ENCODE results near the gene B4GALNT2.

B4GALNT2 gene

DNA sequence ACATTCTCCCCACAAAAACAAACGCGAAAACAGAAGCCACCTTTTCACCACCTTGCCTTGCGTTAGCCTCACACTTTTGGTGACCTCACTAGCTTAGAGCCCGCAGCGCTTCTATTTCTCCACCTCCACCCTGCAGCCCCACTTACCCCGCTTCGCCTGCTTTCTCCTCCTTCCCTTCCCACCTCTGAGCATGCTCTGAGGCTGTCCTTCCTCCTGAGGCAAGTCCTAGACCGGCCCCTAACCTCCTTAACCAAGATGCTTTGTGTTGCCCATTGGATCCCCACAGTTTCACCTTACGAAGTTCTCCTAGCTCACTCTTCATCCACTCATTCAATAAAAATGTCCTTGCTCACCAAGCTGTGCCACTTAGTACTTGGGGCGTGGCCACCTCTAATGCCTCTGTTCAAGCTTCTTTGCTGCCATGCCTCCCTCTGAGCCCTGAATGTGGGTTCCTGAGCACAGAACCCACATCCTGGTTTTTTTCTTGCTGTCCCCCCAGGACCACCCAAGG, 76.5 kb downstream of the B4GALNT2 start:
- TF ChIP-seq, protein P1, sequence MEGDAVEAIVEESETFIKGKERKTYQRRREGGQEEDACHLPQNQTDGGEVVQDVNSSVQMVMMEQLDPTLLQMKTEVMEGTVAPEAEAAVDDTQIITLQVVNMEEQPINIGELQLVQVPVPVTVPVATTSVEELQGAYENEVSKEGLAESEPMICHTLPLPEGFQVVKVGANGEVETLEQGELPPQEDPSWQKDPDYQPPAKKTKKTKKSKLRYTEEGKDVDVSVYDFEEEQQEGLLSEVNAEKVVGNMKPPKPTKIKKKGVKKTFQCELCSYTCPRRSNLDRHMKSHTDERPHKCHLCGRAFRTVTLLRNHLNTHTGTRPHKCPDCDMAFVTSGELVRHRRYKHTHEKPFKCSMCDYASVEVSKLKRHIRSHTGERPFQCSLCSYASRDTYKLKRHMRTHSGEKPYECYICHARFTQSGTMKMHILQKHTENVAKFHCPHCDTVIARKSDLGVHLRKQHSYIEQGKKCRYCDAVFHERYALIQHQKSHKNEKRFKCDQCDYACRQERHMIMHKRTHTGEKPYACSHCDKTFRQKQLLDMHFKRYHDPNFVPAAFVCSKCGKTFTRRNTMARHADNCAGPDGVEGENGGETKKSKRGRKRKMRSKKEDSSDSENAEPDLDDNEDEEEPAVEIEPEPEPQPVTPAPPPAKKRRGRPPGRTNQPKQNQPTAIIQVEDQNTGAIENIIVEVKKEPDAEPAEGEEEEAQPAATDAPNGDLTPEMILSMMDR (IDR thresholded peaks at IDR 0.05): no peak
- Mint-ChIP-seq H3K36me3 (ENCODE audit: low read depth) (no peaks in the 10 kb centered on the region), H3K27me3 (ENCODE audit: low read depth, poor library complexity) (peaks cover 27% of the 10 kb centered on the region), H3K27ac (peak overlapping the region; percentile 65), H3K9me3 (no peaks in the 10 kb centered on the region), H3K4me3 (no peak overlapping the region), H3K4me1 (peaks cover 67% of the 10 kb centered on the region)
- DNase-seq: no peak

DNA sequence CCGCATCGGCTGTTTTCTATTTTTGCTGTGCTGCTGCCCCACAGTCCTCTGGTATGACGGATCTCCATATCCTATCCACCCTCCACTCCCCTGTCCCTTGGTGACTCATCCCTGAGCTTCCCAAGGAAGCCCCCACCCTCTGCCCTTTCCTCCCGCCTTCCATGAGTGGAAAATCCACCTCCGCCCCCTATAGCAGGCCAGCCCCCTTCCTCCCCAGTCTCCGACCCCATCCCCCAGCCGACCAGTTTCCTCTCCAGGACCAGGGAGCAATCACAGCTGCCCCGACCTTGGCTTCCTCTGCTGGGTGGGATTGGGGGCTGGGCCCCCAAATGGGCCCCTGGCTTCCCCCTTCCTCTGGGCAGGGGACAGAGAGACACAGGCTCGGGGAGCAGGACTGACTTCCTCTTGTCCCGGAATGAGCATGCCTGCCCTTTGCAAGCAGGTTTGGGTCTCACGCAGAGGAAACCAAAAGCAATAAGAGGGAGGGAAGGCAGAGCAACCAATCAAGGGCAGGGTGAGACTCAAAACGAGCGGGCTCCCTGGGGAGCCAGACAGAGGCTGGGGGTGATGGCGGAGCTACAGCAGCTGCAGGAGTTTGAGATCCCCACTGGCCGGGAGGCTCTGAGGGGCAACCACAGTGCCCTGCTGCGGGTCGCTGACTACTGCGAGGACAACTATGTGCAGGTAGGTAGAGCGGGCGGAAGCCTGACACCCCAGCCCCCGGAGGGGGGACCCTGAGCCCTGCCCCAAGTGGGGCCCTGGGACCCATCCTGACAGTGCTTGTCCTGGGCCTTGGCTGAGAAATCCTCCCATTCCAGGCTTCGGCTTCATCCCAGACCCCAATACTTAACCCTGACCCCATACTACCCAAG, 77.8 kb downstream of the B4GALNT2 start, which contains the start of the genes ABI3 and GNGT2:
TSS of gene ABI3 (plus strand) at position 550 of the 872 bp plus-strand sequence. CDS start at position 568, 18 bp downstream.
TSS of gene GNGT2 (minus strand) at position 417 of the 872 bp plus-strand sequence. CDS start 3,152 bp downstream, outside the sequence.
- peak within 1 kb of the TSS; percentile 65 for H3K27ac Mint-ChIP-seq
- H3K4me3 Mint-ChIP-seq: peak within 1 kb of the TSS; percentile 61

DNA sequence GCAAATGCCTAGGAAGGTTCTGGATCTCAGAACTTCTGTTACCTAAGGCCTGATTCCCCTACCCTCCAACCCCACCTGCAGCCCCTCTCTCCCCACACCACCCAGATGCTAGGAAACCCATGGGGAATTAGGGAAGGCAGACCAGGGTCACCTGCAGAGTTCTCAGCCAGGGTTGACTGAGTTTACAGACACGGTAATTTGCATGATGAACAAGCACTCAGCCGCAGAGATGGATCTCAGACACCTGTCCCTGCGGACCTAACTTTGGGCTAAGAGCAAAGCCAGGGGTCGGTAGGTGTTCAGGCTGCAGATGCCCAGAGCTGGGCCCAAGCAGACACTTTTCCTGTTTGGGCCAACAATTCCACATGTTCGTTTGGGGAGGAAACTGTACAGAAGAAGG, 80.8 kb downstream of the B4GALNT2 start:
- DNase-seq: no peak
- peaks cover 57% of the 10 kb centered on the region for H3K4me1 Mint-ChIP-seq
- TF ChIP-seq, protein P1 (IDR thresholded peaks at IDR 0.05): no peak
- H3K9me3 Mint-ChIP-seq: no peaks in the 10 kb centered on the region
- peaks cover 15% of the 10 kb centered on the region for H3K27me3 Mint-ChIP-seq (ENCODE audit: low read depth, poor library complexity)
- no peak overlapping the region for H3K4me3 Mint-ChIP-seq
- H3K27ac Mint-ChIP-seq: no peak overlapping the region
- H3K36me3 Mint-ChIP-seq (ENCODE audit: low read depth): no peaks in the 10 kb centered on the region

More for the DNA sequence above, 77.8 kb downstream of the B4GALNT2 start, which contains the start of the genes ABI3 and GNGT2:
- no peaks in the 10 kb centered on the region for H3K36me3 Mint-ChIP-seq (ENCODE audit: low read depth)
- DNase-seq: peak; percentile 35
- H3K27me3 Mint-ChIP-seq (ENCODE audit: low read depth, poor library complexity): peaks cover 21% of the 10 kb centered on the region
- peaks cover 63% of the 10 kb centered on the region for H3K4me1 Mint-ChIP-seq
- no peaks in the 10 kb centered on the region for H3K9me3 Mint-ChIP-seq
- TF ChIP-seq, protein P1 (IDR thresholded peaks at IDR 0.05): no peak

DNA sequence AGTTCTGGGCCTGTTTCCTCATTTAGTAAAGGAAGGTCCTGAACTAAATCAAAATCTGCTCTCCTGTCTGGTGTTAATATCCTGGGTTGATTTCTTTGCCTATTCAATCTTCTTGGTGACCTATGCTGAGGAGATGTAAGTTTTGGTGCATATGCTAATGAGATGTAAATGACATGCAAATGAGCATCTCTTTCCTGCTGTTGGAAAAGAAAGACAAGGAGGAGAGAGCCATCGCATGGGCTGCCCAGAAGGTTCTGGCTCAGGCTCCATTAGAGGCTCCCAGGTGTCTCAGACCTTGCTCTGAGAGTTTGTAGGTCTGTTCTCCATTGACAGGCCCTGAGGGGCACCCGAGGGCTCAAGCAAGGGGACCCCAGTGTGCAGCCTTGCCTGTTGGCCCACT, 81.3 kb downstream of the B4GALNT2 start:
- Mint-ChIP-seq H3K4me1 (peaks cover 56% of the 10 kb centered on the region), H3K9me3 (no peaks in the 10 kb centered on the region), H3K27ac (no peak overlapping the region), H3K27me3 (ENCODE audit: low read depth, poor library complexity) (peaks cover 13% of the 10 kb centered on the region), H3K4me3 (no peak overlapping the region), H3K36me3 (ENCODE audit: low read depth) (no peaks in the 10 kb centered on the region)
- TF ChIP-seq, protein P1 (IDR thresholded peaks at IDR 0.05): no peak
- DNase-seq: no peak

DNA sequence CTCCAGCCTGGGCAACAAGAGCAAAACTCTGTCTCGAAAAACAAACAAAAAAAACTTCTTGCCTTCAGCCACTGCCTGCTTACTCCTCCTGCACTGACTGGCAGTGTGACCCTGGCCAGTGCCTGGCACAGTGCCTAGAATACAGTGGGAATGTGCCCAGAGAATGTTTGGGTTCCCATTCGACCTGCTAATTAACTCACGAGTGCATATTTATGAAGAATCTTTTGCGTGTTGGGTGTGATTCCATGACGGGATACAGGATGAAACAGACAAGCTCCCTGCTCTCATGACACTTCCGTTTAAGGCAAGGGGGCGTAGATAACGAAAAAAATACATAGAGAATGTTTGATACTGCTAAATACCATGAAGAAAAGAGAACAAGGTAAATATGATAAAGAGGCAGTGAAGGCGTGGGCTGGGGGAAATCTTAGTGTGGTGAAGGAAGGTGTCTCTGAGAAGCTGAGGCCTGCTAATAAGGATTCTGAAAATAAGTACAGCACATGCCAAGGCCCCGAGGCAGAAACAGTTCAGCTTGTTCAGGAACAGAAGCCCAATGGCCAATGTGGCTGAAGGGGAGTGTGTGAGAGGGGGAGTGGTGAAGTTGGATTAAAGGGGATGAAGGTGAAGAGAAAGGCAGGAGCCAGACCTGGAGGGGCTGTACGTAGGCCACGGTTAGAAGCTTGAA, 82.2 kb downstream of the B4GALNT2 start:
- TF ChIP-seq, protein P1 (IDR thresholded peaks at IDR 0.05): no peak
- Mint-ChIP-seq H3K36me3 (ENCODE audit: low read depth) (no peaks in the 10 kb centered on the region), H3K4me3 (no peak overlapping the region), H3K27me3 (ENCODE audit: low read depth, poor library complexity) (peaks cover 11% of the 10 kb centered on the region), H3K27ac (no peak overlapping the region), H3K4me1 (peaks cover 47% of the 10 kb centered on the region), H3K9me3 (no peaks in the 10 kb centered on the region)
- no peak for DNase-seq
